Measurements from ENCODE around the gene SHANK1. TPM values are rescaled to one million over a fixed set of nuclear protein-coding genes. Genes with fewer than 3 reads are reported as not detected.

SHANK1 gene
- polyA plus RNA-seq, 3 donors, result not detected

- Histone ChIP-seq H3K27me3 (ENCODE audit: control insufficient read depth in 2 of 2, insufficient read depth in 2 of 2, low read length in 2 of 2) (peaks cover 8 to 26% of the 10 kb centered on the region in 2 donors), H3K79me2 (ENCODE audit: insufficient read depth, low read length) (no peaks in the 10 kb centered on the region), H4K20me1 (ENCODE audit: insufficient read depth, low read length) (no peaks in the 10 kb centered on the region), H3K9me3 (replicated peaks in 1 of 2; ENCODE audit: control insufficient read depth in 1 of 2, insufficient read depth in 1 of 2, low read length in 2 of 2) (peaks cover 28 to 34% of the 10 kb centered on the region in 2 donors), H3K36me3 (replicated peaks in 1 of 2; ENCODE audit: control insufficient read depth in 1 of 2, insufficient read depth in 2 of 2, low read length in 2 of 2) (no peaks in the 10 kb centered on the region), H3K4me1 (ENCODE audit: control insufficient read depth in 1 of 2, insufficient read depth in 2 of 2, low read length in 2 of 2) (peaks cover 14 to 18% of the 10 kb centered on the region in 2 donors), H3K9ac (ENCODE audit: insufficient read depth, low read length, poor library complexity, severe bottlenecking) (no peak overlapping the region), H3K4me2 (replicated peaks; ENCODE audit: extremely low read depth, low read length, poor library complexity, severe bottlenecking) (no peak overlapping the region), H3K4me3 (replicated peaks in 1 of 3; ENCODE audit: low read depth in 2 of 3, low read length in 3 of 3) (no peak overlapping the region), H2AFZ (ENCODE audit: insufficient read depth, low read depth, low read length, poor library complexity, severe bottlenecking) (no peak overlapping the region), H3K27ac (ENCODE audit: low read depth in 1 of 2, low read length in 2 of 2) (no peak overlapping the region)
- Mint-ChIP-seq H3K36me3 (peaks cover 0 to 4% of the 10 kb centered on the region in 2 donors), H3K27me3 (ENCODE audit: low read depth in 3 of 3) (peaks cover 29 to 45% (median 39%) of the 10 kb centered on the region in 3 donors), H3K4me1 (peaks cover 18% of the 10 kb centered on the region), H3K9me3 (peaks cover 21 to 48% (median 43%) of the 10 kb centered on the region in 7 donors), H3K27ac (no peak overlapping the region), H3K4me3 (no peak overlapping the region)
- no peak for TF ChIP-seq CTCF (IDR thresholded peaks at IDR 0.05)
- DNase-seq, result no peak
- intact Hi-C loops (cut with micrococcal nuclease), result no loop called here
These were observed 64.7 kb downstream of the SHANK1 start for GRCh38 chr19:50654882-50655281.

GRCh38 chr19:50652722-50653121 lies 66.9 kb downstream of the SHANK1 start:
- no CpG with 5 or more reads among the region's 6 CpGs for WGBS (ENCODE audit: insufficient coverage)
- Mint-ChIP-seq H3K9me3 (peaks cover 13 to 32% (median 29%) of the 10 kb centered on the region in 7 donors), H3K4me1 (peaks cover 2% of the 10 kb centered on the region), H3K4me3 (peak overlapping the region in 1 of 2 donors; percentile 58), H3K36me3 (no peaks in the 10 kb centered on the region), H3K27me3 (ENCODE audit: low read depth in 3 of 3) (peaks cover 16 to 29% (median 22%) of the 10 kb centered on the region in 3 donors), H3K27ac (no peak overlapping the region)
- no peaks in the 10 kb centered on the region for H4K20me1 ChIP-seq (ENCODE audit: insufficient read depth, low read length)
- H2AFZ ChIP-seq (ENCODE audit: insufficient read depth, low read depth, low read length, poor library complexity, severe bottlenecking), result no peak overlapping the region
- no peak overlapping the region for H3K4me3 ChIP-seq (replicated peaks in 1 of 3; ENCODE audit: low read depth in 2 of 3, low read length in 3 of 3)
- intact Hi-C loops (cut with micrococcal nuclease), result no loop called here
- H3K9ac ChIP-seq (ENCODE audit: insufficient read depth, low read length, poor library complexity, severe bottlenecking), result no peak overlapping the region
- no peak for DNase-seq
- no peak overlapping the region for H3K27ac ChIP-seq (ENCODE audit: low read depth in 1 of 2, low read length in 2 of 2)
- no peak overlapping the region for H3K4me2 ChIP-seq (replicated peaks; ENCODE audit: extremely low read depth, low read length, poor library complexity, severe bottlenecking)
- no peaks in the 10 kb centered on the region for H3K79me2 ChIP-seq (ENCODE audit: insufficient read depth, low read length)
- peaks cover 0 to 12% of the 10 kb centered on the region in 2 donors for H3K27me3 ChIP-seq (ENCODE audit: control insufficient read depth in 2 of 2, insufficient read depth in 2 of 2, low read length in 2 of 2)
- peaks cover under 1 to 2% of the 10 kb centered on the region in 2 donors for H3K4me1 ChIP-seq (ENCODE audit: control insufficient read depth in 1 of 2, insufficient read depth in 2 of 2, low read length in 2 of 2)
- no peaks in the 10 kb centered on the region for H3K36me3 ChIP-seq (replicated peaks in 1 of 2; ENCODE audit: control insufficient read depth in 1 of 2, insufficient read depth in 2 of 2, low read length in 2 of 2)
- no peak for TF ChIP-seq CTCF (IDR thresholded peaks at IDR 0.05)
- peaks cover 19 to 20% of the 10 kb centered on the region in 2 donors for H3K9me3 ChIP-seq (replicated peaks in 1 of 2; ENCODE audit: control insufficient read depth in 1 of 2, insufficient read depth in 1 of 2, low read length in 2 of 2)
